NB4 (cell line): Measurements from ENCODE around the gene ANKS4B.

Experiments
- CTCF ChIP-seq: IDR thresholded peaks from one replicate; pipeline ENCODE4 v1.5.1; 2012; ENCODE audit warnings: low read depth, low read length
- MYC ChIP-seq: IDR thresholded peaks from 2 replicates; pipeline ENCODE4 v1.6.1; 2011; ENCODE audit warnings: low read depth, low read length
- POLR2A ChIP-seq: IDR thresholded peaks from 2 replicates; pipeline ENCODE4 v1.6.1; 2011; ENCODE audit warnings: mild to moderate bottlenecking; ENCODE audit not compliant: insufficient read length; ENCODE audit errors: extremely low read depth

- TF ChIP-seq CTCF (no peak), POLR2A (no peak), MYC (no peak)
Measured at GRCh38 chr16:21183995-21184394, 49.5 kb upstream of the ANKS4B start.
